ENCODE measurements around the gene YIPF3.
"Not testable (repeated sequence)": the region's sequence is repeated elsewhere in the genome, so short reads cannot be mapped to it uniquely, and the experiment has no call there.

Gene YIPF3

DNA sequence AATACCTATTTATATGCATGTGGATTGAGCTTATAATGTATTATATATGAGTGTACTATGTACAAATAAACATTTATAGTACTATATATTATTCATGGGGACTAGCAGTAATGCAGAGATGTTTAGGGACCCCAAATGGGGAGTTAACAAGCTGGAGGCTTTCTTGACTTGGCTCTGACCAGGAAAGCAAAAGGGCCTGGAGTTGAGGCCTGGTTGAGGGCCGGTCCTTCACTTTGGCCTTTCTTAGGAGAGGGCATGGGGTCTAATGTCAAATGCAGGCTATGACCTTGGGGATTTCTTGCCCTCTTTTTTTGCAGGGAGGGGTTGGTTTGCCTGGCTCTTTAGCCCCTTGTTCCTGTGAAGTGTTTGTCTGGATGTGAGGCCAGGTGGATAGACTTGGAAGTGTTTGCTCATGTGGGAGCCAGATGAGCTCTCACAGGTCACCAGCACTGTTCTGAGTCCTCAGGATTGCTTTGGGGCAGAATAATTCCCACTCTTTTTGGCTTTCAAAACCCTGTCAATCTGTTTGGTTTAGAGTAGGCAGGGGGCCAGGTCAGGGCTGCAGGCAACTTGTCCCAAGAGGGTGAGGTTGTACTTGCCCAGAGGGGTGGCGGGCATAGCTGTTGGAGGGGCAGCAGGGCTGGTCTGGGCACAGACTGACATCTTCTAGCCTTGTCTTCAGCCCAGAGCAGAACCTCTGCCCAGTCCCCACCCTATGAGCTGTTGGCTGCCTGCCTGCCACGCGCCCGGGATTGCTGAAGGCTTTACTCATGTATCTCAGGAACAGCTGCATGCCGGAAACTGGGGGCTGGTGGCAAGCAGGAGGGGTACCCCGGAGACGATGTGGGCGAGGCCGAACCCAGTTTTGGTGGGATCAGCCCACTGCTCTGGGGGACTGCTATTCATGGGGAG lies 24.7 kb downstream of the YIPF3 start:
- no peak for DNase-seq

DNA sequence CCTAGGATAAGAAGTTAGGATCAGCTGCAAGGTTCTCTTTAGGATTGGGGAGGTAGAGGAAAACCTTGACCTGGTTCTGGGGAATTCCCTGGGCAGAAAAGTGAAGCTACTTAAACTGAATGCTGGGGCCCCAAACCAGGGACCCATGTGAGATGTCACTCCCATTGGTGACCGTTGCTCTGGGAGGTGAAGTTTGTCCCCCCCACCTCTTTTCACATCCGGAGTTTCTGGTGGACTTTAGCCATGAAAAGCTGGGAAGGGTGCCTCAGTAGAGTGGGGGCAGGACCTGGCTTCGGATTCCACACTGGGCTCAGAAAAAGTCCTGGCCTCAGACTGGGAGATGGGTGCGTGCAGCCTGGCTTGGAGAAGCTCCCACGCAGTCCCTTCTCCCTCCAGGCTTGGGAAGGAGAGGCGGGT lies 26.2 kb downstream of the YIPF3 start:
- no peak for DNase-seq

DNA sequence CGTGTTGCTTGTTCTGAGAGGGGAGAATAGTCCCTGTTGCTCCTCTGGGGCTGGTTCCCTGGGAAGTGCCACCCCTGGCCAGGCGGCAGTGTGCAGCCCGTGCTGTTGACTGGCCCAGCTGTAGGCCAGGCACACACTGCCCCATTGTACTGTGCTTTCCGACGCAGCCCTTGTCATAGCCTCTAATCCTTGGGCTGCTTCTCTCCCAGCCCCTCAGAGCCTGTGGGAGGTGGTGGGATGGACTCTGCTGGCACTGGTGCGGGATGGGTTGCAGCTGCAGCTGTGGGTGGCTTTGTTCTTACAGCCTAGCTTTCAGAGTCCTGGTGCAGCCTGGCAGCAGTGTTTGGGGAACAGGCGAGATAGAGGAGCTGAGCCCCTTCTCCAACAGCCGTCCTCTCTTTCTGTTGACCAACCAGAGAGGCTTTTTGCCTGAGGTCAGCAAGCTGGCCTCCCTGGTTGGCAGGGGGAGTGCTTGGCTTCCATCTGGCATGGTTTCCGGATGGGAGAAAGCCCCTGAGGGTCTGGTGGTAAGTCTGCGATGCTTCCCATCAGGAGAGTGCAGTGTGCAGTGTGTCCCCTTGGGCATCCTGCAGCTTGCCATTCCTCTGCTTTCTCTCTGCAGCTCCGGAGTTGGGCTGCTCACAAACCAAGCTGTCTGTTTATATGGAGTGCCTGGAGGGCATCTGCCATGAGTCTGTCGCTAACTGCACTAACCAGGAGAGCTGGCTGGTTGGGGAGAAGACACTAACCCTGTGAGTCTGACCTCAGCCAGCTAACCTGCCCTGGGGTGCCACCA lies 27.3 kb downstream of the YIPF3 start:
- DNase-seq = no peak

DNA sequence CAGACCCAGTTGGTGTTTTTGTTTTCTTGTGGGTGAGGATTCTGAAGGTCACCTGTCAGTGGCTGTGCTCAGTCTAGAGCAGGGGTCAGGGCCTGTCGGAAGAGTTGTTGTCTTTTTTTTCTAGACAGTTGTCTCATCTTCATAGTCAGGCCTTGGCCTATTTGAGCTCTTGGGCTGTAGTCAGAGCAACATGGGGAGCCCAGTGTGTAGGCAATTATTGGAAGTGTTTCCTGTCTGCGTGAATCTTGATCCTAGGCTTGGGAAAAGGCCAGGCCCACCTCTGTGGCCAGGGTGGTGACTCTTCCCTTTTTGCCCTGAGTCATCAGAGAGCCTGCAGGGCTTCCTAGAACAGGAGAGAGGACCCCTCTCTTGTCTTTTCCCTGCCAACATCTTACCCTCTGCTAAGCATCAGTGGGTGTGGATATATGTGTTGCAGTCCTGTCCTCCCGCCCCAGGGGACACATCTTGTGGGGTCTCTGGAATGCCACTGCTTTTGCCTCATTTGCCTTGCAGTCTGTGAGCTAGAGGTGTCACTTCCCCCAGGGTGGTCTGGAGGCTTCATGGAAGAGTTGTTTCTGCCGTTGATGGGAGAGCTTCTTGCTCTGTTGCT lies 28.0 kb downstream of the YIPF3 start:
- DNase-seq = no peak

DNA sequence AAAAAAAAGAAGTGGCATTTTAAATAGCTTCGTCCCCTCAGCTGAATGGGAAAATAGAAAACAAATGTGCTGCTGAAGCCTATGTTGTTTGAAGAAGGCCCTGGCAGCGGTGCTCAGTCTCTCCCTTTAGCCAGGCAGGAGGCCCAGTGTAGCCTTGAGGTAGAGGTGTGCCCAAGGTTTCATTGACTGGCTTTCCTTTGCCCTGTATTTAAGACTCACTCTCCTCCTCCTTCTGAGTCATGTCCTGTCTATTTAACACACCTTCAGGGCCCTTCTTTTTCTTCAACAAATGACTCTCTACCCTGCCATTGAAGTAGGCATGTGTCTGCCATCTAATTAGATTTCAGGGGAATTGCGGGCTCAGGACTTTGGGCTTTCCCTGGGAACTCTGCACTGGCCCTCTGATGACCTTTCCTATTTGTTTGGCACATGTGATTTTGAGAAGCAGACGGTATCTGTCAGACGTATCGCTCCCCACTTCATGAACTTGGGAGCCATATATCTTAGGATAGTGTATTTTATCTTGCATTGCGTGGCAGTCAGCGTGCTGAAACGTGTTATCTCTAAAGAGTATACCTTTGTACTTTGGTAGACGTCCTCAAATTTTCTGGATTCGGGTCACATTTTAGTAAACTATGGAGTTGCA lies 35.0 kb downstream of the YIPF3 start:
- no peak for DNase-seq

DNA sequence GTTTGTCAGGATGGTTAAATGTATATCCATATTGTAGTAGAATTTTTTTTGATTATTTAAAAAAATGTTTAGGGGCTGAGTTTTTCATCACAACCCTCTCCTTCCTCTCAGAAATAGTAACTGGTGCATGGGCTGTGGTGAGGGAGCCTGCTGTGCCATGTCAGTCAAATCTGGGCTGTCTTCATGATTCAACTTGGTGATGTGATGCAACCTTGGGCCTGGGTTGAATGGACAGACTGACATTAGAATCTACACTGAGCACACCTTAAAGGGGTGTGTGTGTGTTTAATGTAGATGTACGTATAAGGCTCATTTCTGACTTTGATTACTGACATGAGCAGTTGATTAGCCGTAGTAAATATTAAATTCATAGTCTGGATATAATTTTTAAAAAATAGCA lies 35.7 kb downstream of the YIPF3 start:
- no peak for DNase-seq

DNA sequence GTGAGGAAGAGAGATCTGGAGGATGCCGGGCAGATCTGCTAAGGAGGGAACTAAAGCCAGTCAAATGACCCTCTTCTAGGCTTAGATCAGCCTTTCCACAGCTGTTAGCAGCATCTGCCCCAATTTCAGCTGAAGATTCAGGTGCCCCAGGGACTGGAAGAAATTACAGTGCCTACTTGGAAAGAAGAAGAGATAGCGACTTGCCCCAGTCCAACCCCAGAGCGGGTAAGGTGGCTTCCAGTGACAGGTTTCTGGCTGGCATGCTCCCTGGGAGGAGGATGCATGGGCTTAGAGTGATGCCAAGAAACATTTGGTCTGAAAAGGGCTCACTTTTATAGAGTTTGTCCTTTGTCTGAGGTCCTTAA lies 38.7 kb downstream of the YIPF3 start:
- DNase-seq = no peak

DNA sequence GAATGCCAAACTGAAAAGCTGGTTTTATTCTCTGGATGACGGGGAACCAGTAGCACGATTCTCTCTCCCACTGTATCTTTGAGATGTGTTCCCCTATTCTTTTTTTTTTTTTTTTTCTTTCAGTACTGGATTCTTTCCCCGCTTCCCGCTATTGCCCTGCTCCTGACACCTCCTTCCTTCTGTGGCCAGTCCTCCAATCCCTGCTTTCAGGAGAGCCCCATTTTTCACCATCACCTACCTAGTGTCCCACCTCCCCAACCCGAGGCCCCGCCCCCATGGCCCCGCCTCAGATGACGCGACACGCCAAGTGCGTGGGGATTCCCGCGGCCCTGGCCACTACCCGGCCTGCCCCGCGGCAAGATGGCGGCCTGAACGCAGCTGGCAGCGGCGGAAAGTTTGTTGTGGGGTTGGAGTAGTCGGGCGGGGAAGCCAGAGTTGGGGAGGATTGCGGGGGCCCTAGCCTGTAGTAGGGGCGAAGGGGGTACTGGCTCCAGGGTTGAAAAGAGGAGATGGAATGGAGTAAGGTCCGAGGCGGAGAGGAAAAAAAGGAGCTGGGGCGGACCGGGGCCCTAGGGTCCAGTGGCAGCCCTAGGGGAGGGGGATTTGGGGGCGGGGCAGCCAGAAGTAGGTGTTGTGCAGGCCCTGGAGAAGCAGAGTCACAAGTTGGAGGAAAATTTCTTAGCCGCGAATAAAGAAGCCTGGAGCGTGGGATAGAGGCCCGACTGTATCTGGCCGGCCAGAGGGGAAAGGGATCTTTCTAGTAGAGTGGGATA lies 39.3 kb downstream of the YIPF3 start, which contains the start of gene TJAP1:
TSS of gene TJAP1 (plus strand) at position 336 of the 773 bp plus-strand sequence. CDS start 21,432 bp downstream, outside the sequence.
- DNase-seq = peak; percentile 91 to 96 (median 94)

DNA sequence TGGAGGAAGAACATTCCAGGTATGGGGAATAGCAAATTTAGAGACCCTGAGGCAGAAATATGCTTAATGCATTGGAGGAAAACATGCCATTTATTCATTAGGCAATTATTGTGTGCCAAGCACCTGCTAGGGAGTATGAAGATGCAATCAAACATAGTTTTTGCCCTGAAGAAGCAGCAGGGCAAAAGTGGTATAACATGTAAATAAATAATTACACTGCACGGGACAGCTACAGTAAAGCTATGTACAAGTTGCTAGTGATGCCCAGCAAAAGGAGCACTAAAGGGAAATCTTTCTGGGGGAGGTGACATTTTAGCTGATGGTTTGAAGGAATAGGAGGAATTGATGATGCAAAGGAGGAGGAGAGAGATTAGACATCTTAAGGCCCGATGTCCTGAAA lies 40.0 kb downstream of the YIPF3 start:
- DNase-seq = no peak

DNA sequence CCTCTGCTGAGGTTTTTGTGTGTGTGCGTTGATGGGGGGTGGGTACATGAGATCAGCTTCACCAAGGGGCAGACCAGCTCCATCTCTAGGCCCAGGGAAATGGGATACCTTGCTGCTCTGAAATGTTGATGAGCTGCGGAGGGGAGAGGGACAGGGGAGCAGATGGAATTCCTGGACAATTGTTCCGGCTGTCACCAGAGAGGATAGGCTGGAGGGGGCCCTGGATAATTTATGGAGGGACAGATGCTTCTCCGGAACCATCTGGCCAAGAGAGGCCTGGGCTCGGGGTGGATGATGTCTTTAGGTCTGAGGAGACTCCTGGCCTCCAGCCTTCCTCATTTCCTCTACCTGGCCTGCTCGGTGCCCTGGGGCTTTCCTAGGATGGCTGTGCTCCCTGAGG lies 41.2 kb downstream of the YIPF3 start:
- DNase-seq = no peak

DNA sequence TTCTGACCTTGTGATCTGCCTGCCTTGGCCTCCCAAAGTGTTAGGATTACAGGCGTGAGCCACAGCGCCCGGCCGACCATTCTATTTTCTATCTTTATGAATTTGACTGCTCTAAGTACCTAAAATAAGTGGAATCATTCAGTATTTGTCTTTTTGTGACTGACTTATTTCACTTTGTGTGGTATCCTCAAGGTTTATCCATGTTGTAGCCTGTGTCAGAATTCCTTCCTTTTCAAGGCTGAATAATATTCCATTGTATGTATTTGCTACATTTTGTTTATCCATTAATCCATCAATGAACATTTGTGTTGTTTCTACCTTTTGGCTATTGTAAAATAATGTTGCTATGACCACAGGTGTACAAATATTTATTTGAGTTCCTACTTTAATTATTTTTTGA lies 44.2 kb downstream of the YIPF3 start:
- DNase-seq = no peak

DNA sequence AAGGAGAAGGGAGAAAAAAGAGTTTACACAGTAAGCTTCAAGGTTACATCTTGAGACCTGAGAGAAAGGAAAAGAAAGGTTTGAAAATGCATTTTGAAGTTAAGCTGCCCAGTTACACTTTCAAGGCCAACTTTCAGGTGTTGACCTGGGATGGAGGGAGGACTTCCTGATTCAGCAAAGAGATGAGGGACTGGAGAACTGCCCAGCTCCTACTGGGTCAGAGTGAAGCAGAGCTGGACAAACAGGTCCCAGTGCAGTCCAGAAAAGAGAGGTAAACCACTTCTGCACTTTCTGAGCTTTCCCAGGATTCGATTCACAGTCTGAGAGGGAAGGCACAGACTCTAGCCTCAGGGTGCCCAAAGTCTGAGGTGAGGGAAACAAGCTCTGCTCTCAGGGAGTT lies 45.3 kb downstream of the YIPF3 start:
- no peak for DNase-seq

DNA sequence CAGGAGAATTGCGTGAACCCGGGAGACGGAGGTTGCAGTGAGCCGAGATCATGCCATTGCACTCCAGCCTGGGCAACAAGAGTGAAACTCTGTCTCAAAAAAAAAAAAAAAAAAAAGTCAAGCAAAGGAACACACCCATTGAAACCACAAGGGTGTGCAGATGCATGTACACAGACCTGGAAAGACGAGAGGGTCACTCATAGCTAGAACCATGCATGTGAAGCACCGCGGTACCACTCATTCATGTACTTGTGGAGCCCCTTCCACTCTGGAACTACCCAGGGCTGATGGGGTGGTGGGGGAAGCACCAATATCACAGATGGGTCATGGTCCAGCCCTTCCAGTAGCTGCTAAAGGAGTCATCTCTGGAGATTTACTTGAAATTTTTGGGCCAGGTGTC lies 46.8 kb downstream of the YIPF3 start:
- DNase-seq = no peak

DNA sequence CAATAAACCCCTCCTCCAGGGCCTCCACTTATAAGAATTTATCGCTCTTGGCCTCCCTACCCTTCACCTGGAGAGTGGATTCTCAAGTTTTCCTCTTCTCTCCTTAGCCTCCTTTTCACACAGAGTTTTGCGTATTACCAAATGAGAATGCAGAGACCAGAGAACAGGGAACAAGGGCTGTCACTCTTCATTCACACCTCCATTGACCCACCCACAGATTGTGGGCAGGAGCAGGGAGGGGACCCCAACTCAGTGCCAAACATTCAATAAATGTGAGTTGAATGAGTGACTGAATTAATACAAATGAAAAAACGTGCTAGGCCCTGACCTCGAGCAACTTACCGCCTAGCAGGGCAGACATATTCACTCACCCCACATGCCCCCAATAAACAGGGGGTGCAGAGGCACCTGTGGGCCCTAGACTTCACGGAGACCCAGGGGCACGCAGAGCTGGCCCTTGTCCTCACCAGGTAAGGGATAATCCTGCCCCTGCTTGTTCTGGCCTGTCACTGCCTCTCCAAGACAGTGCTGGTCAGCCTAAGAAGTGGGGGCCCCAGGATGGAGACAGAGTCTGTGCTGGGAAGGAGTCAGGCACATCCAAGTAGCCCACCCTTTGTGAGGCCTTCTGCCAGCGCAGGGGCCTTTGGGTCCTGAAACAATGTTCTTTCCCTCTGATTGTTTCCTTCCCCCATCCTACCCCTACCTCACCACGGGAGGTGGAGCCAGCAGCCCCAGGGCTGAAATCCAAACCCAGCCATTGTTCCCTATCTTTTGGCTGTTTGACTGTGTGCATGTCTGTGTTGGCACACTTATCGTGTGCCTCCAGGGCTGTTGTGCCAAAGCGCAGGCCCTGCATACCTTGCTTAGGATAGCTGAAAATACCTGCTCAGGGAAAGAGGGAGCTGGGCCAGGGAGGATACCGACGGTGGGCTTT lies 47.7 kb downstream of the YIPF3 start:
- no peak for DNase-seq

DNA sequence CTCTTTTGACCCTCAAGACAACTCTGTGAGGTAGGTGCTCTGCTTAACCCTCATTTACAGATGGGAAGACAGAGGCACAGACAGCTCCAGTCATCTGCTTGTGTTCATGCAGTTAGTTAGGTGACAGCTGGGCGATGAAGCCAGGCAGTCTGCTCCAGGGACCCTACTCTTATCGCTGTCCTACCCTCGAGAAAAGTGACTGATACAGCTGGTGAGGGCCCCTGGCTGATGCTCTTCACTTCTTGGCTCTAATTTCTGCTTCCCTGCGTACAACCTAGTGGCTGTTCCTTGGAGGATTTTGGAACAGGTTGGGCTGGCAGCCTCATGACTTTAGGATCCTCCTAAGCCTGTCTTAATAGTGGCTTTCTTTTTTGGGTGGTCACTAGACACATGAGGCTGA lies 48.5 kb downstream of the YIPF3 start:
- DNase-seq = no peak

DNA sequence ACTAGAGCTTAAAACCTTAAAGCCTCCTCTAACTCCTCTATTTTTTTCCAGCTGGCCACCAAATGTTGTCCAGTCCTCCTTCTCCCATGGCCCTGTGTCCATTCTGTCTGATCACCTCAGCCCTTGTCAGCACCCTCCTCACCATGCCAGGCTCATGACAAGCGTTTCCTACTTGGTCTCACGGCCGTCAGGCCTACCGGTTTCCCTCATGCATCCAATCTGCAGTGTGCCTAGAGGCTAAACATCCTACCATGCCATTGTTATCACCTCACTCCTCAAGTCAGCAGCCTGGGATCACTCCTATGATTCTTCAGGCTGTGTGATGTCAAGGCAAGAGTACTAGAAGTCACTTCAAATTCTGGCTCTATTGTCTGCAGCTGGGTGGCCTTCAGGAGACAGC lies 49.0 kb downstream of the YIPF3 start:
- DNase-seq = no peak

DNA sequence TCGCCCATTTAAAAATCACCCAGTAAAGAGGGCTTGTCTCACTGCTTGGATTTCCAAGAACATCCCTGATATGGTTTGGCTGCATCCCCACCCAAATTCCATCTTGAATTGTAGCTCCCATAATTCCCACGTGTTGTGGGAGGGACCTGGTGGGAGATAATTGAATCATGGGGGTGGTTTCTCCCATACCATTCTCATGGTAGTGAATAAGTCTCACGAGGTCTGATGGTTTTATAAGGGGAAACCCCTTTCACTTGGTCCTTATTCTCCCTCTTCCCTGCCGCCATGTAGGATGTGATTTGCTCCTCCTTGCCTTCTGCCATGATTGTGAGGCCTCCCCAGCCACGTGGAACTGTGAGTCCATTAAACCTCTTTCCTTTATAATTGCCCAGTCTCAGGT lies 49.5 kb downstream of the YIPF3 start:
- not testable (repeated sequence) for DNase-seq

DNA sequence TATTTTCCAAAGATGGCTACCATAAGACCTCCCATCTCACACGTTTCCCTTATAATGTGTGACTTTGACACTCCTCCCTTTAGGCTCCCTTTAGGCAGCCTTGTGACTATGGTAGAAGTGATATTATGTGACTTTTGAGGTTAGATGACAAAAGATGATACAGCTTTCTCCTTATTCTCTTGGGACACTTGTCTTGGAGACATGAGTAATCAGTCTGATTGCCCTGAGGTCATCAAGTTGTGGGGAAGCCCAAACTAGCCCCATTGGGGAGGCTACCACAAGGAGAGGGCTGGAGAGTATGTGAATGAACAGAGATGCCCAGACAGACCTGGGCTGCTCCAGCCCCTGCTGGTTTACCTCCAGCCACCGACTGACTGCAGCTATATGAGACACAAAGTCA lies 50.8 kb downstream of the YIPF3 start:
- DNase-seq = no peak

DNA sequence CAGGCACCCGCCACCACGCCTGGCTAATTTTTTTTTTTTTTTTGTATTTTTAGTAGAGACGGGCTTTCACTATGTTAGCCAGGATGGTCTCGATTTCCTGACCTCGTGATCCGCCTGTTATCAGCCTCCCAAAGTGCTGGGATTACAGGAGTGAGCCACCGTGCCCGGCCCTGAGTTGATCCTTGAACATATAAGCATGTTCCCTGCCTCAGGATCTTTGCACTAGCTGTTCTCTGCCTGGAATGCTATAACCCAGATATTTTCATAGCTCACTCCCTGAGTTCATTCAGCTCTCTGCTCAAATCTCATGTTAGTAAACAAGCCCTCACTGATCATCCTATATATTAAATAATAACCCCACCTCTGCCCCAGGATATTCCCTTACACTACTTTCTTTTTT lies 52.4 kb downstream of the YIPF3 start:
- DNase-seq = no peak

DNA sequence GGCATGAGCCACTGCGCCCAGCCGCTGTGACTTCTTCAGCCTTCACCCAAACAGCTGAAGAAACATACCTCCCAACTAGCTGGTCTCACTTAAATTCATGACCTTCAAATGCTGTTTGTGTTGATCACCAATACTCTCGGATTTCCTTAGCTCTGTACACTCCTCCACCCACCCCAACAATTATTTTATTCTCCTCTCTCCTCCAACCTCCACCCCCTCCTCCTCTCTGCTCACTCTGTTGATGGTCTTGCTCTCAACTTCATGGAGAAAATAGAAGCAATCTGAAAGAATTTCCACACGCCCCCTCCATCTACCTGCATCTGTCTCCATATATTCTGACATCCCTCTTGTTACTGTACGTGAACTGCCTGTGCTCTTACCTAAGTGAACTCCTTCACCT lies 54.8 kb downstream of the YIPF3 start:
- no peak for DNase-seq
